ENCODE measurements around the gene PCDH9. TPM values are rescaled to one million over a fixed set of nuclear protein-coding genes. Genes with fewer than 3 reads are reported as not detected.

PCDH9 gene
- total and polyA plus RNA-seq, 2 of the 4 experiments (the other 2 are of a cell fraction): 2.2 to 10.2 TPM

GRCh38 chr13:66301482-66301881, 928.7 kb downstream of the PCDH9 start:
- no peak overlapping the region for H4K8ac ChIP-seq (ENCODE audit: low read depth in 2 of 2, low read length in 2 of 2)
- no peaks in the 10 kb centered on the region for H3K9me1 ChIP-seq (ENCODE audit: insufficient read depth, low read length)
- H3K4me3 ChIP-seq (ENCODE audit: insufficient read depth, low read depth, low read length): no peak overlapping the region
- in situ Hi-C loops (cut with MboI; ENCODE audit: low sequenced_read_pairs) (no loop called here), dilution Hi-C loops (cut with HindIII; ENCODE audit: low sequenced_read_pairs, unreplicated experiment) (no loop called here), intact Hi-C loops (cut with micrococcal nuclease) (no loop called here)
- H3K18ac ChIP-seq (ENCODE audit: low read depth, low read length): no peak overlapping the region
- no peaks in the 10 kb centered on the region for H3K36me3 ChIP-seq (ENCODE audit: control insufficient read depth, insufficient read depth, low read length)
- H3K27ac ChIP-seq (ENCODE audit: insufficient read depth, low read length): no peak overlapping the region
- no peak overlapping the region for H2BK5ac ChIP-seq (ENCODE audit: low read depth, low read length, poor library complexity, severe bottlenecking)
- no peak overlapping the region for H2AK5ac ChIP-seq (ENCODE audit: low read depth, low read length)
- no peaks in the 10 kb centered on the region for H3K79me1 ChIP-seq (ENCODE audit: low read depth in 1 of 2, low read length in 2 of 2)
- H2AFZ ChIP-seq (replicated peaks; ENCODE audit: low read length, poor library complexity): no peak overlapping the region
- H2AK9ac ChIP-seq (replicated peaks; ENCODE audit: low read depth, low read length, poor library complexity): no peak overlapping the region
- TF ChIP-seq SMC3 (IDR thresholded peaks at IDR 0.05; ENCODE audit: low read depth, low read length) (no peak), USF2 (IDR thresholded peaks at IDR 0.05; ENCODE audit: low read depth, low read length) (no peak), RAD21 (IDR thresholded peaks at IDR 0.05; ENCODE audit: low read length) (no peak), BHLHE40 (IDR thresholded peaks at IDR 0.05; ENCODE audit: low read depth, low read length) (no peak), RFX5 (IDR thresholded peaks at IDR 0.05; ENCODE audit: low read depth, low read length) (no peak), FOS (IDR thresholded peaks at IDR 0.05; ENCODE audit: low read depth, low read length) (no peak), MAZ (IDR thresholded peaks at IDR 0.05; ENCODE audit: borderline replicate concordance, low read depth, low read length) (no peak), MAFK (IDR thresholded peaks at IDR 0.05; ENCODE audit: low read depth, low read length) (no peak), RCOR1 (IDR thresholded peaks at IDR 0.05; ENCODE audit: insufficient replicate concordance, low read length) (no peak), MXI1 (IDR thresholded peaks at IDR 0.05; ENCODE audit: borderline replicate concordance, low read depth, low read length) (no peak), CEBPB (IDR thresholded peaks at IDR 0.05; ENCODE audit: low read depth, low read length) (no peak), POLR2A (IDR thresholded peaks at IDR 0.05; ENCODE audit: low read depth, low read length) (no peak), NFE2L2 (IDR thresholded peaks at IDR 0.05; ENCODE audit: low read depth, low read length) (no peak), CHD1 (IDR thresholded peaks at IDR 0.05; ENCODE audit: low read depth, low read length) (no peak)
- TF ChIP-seq, protein P1, sequence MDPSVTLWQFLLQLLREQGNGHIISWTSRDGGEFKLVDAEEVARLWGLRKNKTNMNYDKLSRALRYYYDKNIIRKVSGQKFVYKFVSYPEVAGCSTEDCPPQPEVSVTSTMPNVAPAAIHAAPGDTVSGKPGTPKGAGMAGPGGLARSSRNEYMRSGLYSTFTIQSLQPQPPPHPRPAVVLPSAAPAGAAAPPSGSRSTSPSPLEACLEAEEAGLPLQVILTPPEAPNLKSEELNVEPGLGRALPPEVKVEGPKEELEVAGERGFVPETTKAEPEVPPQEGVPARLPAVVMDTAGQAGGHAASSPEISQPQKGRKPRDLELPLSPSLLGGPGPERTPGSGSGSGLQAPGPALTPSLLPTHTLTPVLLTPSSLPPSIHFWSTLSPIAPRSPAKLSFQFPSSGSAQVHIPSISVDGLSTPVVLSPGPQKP (IDR thresholded peaks at IDR 0.05; ENCODE audit: borderline replicate concordance, low read depth, low read length): no peak
- TF ChIP-seq, protein P2, sequence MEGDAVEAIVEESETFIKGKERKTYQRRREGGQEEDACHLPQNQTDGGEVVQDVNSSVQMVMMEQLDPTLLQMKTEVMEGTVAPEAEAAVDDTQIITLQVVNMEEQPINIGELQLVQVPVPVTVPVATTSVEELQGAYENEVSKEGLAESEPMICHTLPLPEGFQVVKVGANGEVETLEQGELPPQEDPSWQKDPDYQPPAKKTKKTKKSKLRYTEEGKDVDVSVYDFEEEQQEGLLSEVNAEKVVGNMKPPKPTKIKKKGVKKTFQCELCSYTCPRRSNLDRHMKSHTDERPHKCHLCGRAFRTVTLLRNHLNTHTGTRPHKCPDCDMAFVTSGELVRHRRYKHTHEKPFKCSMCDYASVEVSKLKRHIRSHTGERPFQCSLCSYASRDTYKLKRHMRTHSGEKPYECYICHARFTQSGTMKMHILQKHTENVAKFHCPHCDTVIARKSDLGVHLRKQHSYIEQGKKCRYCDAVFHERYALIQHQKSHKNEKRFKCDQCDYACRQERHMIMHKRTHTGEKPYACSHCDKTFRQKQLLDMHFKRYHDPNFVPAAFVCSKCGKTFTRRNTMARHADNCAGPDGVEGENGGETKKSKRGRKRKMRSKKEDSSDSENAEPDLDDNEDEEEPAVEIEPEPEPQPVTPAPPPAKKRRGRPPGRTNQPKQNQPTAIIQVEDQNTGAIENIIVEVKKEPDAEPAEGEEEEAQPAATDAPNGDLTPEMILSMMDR (conservative IDR thresholded peaks at IDR 0.05; ENCODE audit: low read depth, low read length): no peak
- ATAC-seq (ENCODE audit: low read depth): no peak
- ChIA-PET POLR2A (ENCODE audit: unreplicated experiment) (no interaction called here), CTCF (no interaction called here)
- no peak overlapping the region for H3K4me2 ChIP-seq (ENCODE audit: low read depth, low read length)
- no peaks in the 10 kb centered on the region for H3K27me3 ChIP-seq (ENCODE audit: control insufficient read depth, insufficient read depth, low read length)
- H2BK20ac ChIP-seq (ENCODE audit: low read depth, low read length): no peak overlapping the region
- no peak overlapping the region for H4K91ac ChIP-seq (ENCODE audit: insufficient read depth, low read depth, low read length)
- no peak overlapping the region for H3K56ac ChIP-seq (ENCODE audit: extremely low read depth, insufficient read depth, low read length)
- H3K9me3 ChIP-seq (ENCODE audit: control insufficient read depth, insufficient read depth, low read length): no peaks in the 10 kb centered on the region
- no TSS peak for BruUV-seq (replicated peaks)
- no peak overlapping the region for H2BK15ac ChIP-seq (ENCODE audit: low read depth, low read length)
- no peaks in the 10 kb centered on the region for H4K20me1 ChIP-seq (ENCODE audit: insufficient read depth, low read length)
- H3K4me1 ChIP-seq (ENCODE audit: control insufficient read depth, insufficient read depth, low read length): no peaks in the 10 kb centered on the region
- no peak overlapping the region for H2BK120ac ChIP-seq (ENCODE audit: low read depth, low read length)
- H4K5ac ChIP-seq (ENCODE audit: low read depth, low read length): no peak overlapping the region
- no peak for DNase-seq
- H3K23ac ChIP-seq (ENCODE audit: low read depth, low read length): no peak overlapping the region
- no peak overlapping the region for H3K14ac ChIP-seq (replicated peaks; ENCODE audit: low read depth, low read length)
- H3K9ac ChIP-seq (ENCODE audit: low read depth, low read length): no peak overlapping the region
- no peak overlapping the region for H3K4ac ChIP-seq (ENCODE audit: low read depth, low read length)

Measured in IMR-90 (cell line).